A172 (cell line): Measurements from ENCODE around the gene MYOF. TPM values are rescaled to one million over a fixed set of nuclear protein-coding genes. Genes with fewer than 3 reads are reported as not detected.
"Not testable (repeated sequence)": the region's sequence is repeated elsewhere in the genome, so short reads cannot be mapped to it uniquely, and the experiment has no call there.

Source experiments
- DNase-seq: peaks from one replicate; pipeline ENCODE4 v3.0.0-alpha.2; 2015; ENCODE audit warnings: low spot score
- total RNA-seq: library from RNA; depleted of rRNA; stranded (reverse); fragments of >200 nt; shearing (Covaris generic); gene quantifications from 2 replicates; pipeline ENCODE4 v1.2.3, GENCODE V29; 2014

Gene MYOF
- total RNA-seq, 1 experiment from 2014 or later: 317 TPM

DNA sequence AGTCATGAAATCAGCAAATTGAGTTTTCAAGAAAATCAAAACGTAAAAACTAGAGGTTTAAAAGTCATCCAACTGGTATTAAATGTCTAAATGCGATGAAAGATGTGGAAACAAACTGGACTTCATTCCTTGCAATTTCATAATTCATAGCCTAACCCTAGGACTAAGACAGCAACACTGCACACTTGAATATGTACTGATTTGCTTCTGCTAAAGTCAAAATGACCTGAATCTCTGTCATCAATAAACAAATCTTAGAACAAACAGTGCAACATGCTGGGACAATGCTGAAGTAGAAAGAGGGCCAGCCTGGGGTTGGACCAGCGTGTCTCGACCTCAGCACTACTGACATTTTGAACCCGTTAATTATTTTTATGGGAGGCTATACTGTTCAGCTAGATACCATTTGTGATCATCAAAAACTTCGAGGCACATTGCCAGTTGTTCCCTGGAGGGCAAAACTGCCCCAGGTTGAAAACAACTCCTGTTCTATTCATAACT lies 47.1 kb downstream of the MYOF start:
- no peak for DNase-seq

DNA sequence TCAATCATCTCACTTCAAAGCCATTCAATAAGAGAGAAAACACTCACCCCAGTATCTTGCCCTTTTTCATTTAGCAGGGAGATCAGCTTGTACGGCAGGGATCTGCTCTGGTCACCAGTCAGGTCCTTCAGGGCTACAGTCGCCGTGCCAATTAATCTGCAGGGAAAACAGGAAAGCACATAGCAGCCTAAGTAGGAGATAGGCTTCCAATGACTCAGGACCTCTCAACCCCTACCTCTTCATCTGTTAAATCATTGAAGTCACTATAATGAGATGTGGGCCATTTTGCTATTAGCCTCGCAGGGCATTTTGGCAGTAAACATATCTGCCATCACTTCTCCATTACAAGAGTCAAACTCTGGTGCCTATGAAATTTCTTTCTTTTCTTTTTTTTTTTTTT lies 50.8 kb downstream of the MYOF start:
- DNase-seq: no peak

DNA sequence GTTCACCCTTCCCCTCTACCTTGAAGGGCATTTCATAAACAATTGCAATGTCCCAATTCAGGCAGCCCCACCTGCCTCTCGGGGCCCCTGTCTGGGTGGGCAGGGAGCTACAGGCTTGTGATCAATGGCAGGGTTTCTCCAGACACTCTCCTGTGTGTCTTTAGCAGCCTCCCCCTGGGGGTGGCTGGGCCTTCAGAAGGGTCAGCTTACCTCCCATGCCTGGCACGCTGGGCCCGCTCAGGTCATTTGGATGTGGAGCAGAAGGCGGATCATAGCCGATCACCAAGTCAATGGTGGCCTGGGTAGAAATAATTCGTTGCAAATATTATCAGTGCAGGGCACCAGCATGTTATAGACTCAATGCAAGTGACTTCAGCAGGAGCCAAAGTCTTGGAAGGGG lies 56.3 kb downstream of the MYOF start:
- no peak for DNase-seq

DNA sequence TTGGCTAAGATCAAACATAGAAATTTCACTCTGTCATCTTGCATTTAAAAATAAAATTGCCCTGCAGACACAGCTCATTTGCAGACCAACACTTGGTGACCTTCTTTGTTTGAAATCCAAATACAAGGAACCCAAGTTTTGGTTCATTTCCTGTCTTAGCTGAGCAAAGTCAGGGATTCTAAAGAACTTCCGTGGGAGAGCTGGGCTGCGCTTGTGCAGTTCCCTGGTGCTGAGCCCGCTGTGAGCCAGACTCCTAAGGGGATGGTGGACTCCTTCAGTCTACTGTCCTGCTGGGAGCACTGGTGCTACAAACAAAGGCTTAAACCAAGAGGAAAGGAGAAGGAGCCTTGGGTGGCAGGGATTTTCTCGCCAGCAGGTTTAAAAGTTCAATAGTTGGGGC lies 60.0 kb downstream of the MYOF start:
- no peak for DNase-seq

DNA sequence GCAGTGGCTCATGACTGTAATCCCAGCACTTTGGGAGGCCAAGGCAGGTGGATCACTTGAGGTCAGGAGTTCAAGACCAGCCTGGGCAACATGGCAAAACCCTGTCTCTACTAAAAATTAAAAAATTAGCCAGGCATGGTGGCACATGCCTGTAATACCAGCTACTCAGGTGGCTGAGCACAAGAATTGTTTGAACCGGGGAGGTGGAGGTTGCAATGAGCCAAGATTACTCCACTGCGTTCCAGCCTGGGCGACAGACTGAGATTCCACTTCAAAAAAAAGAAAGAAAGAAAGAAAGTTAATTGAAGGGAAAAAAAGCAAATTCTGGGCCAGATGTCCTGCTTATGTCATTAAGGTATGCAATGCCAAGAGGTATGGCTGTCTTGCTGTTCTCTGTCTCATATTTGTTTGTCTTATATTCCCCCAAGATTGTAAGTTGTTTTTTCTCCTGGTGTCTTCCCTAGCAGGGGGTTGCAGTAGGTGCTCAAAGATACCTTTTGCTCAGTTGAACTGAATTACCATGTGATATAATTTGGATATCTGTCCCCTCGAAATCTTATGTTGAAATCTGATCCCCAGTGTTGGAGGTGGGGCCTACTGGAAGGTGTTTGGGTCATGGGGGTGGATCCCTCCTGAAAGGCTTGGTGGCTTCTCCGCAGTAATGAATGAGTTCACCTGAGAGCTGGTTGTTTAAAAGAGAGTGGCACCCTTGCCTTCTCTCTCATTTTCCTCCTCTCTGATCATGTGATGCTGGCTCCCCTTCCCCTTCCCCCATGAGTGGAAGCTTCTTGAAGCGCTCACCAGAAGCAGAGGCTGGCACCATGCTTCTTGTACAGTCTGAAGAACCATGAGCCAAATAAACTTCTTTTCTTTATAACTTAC lies 60.9 kb downstream of the MYOF start:
- DNase-seq: no peak

DNA sequence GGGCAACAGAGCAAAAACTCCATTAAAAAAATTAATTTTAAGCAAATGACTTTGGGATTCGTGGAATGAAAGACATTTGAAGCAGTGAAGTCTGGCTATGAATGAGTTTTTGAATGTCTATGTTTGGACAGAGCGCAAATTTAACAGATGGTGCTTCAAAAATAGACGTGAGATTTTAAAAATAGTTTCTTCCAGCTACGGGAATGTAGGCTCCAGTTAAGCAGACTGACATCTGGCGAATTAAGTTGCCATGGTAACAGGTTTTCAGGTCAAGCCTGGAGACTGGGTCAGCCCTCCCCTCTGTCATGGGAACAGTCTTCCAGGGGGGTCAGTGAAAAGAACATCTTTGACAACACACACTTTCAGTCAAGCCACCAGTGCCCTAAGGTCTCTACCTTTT lies 62.0 kb downstream of the MYOF start:
- DNase-seq: no peak

DNA sequence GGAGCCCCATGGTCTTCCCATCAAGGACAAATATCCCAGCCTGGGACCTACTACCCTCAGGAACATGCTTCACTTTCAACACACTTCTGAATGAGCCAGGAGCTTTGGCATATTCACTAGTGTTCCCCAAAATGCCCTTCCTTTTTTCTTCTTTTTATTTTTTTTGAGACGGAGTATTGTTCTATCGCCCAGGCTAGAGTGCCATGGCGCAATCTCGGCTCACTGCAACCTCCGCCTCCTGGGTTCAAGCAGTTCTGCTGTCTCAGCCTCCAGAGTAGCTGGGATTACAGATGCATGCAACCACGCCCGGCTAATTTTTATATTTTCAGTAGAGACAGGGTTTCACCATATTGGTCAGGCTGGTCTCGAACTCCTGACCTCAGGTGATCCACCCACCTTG lies 63.1 kb downstream of the MYOF start:
- not testable (repeated sequence) for DNase-seq

DNA sequence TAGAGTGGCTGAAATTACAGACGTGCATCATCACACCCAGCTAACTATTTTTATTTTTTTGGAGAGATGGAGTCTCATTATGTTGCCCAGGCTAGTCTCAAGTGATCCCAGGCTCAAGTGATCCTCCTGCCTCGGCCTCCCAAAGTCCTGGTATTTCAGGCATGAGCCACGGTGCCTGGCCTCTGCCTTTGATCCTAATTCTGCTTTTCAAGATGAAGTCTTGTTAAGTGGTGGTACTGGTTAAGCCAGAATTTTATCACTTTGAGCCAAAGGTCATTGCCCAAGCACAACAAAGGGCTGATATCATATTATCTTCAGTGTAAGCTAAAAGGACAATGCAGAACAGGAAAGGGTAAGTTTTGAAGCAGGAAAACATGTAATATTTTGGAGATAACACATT lies 64.2 kb downstream of the MYOF start:
- DNase-seq: no peak

DNA sequence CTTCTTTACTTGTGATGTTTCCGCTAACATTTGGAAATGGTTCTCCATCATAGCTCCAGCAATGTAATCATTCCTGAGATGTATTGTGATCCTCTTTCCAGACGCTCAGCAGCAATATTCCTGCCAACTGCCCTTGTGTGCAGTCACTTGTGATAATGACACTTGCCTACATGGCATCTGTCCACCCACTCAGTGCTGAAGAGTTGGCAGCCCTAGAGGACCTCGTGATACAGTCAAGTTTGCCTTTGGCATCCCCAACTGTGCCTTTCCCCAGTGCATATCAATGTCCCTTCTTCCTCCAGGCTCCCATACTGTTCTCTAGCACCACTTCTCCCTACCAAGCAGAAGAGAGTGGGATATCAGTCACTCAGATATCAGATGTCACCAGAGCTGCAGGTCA lies 64.9 kb downstream of the MYOF start:
- no peak for DNase-seq

DNA sequence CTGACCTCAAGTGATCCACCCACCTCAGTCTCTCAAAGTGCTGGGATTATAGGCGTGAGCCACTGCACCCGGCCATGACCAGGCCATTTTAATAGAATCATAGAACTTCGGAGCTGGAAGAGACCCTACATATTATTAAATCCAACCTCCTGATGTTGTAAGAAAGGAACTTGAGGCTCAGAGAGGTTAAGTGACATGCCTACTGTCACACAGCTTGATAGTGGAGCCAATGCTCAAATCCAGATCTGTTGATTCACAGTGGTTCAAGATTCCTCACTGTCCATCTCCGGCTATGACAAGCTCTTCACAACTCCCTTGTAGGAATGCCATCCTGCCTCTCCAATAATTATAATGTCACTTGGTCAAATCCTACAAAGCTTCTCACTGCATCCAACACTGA lies 65.3 kb downstream of the MYOF start:
- no peak for DNase-seq

DNA sequence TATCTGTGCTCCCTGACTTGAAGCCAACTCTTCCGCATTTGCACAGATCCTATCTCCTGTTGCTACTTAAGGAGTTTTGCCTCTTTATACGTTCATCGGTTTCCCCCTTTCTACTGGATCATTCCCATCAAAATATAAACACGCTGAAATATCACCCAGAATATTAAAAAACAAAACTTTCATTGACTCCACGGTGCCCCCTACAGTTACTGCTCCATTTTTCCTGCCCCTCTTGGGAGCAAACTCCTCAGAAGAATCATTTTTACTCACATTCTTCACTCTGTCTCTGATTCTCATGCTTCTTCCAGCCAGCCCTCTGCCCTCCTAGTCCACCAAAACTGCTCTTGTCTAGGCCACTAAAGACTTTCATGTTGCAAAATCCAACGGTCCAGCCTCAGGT lies 66.4 kb downstream of the MYOF start:
- no peak for DNase-seq

DNA sequence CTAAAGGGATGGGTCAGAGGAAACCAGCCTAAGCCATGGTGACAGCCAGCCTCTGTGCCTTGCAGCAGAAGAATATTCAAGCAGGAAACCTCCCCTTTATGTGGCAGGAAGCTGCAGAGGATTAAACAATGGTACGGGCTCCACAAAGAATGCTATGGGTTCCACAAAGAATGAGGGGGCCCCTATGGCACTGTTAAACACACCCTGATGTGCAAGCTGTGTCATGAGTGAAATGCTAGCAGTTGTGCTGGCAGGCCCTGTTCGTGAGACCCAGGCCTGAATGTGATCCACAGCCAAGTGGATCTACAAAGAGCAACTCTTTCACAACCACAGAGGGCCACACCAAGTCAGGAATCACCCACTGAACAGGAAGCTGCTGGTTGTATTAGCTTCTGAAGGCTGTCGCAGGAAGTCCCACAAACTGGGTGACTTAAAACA lies 68.9 kb downstream of the MYOF start:
- DNase-seq: no peak

DNA sequence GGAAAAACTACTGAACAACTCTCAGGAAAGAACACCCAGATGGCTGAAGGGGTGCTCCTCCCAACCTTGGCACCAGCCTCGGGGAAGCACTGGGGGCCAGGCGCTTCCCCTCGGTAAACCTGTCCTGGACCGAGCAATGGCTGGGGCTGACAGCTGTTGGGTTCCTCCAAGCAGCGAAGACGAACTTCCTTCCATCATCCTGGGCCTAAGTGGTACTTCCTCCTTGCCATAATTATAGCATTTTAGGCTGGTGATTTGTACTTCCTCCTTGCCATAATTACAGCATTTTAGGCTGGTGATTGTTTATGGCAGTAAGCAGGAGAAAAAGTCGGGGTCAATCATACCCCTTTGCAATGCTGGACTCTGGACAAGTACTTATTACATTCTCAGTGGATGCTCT lies 69.3 kb downstream of the MYOF start:
- DNase-seq: no peak

DNA sequence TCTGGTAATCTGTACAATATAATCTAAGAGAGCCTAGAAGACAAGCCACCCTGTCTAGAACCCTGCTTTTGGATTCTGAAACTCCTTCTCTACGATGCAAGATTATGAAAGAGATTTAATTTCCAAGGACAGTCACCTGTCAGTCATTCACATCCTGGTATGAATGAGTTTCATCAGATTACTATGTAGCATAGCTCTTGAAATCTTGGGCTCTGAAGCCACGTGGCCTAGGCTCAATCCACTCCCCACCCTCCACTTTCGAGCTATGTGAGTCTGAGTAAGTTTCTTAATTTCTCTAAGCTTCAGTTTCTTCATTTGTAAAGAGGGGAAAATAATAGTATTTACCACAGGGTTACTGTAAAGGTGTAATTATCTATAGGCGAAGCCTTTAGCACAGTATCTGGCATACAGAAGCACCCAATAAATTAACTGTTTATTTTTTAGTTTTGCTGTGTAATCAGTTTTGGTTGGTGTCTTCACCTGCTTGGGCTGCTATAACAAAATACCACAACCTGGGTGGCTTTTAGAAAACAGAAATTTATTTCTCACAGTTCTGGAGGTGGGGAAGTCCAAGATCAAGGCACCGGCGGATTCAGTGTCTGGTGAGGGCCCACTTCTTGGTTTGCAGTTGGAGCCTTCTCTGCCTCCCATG lies 71.3 kb downstream of the MYOF start:
- DNase-seq: no peak

DNA sequence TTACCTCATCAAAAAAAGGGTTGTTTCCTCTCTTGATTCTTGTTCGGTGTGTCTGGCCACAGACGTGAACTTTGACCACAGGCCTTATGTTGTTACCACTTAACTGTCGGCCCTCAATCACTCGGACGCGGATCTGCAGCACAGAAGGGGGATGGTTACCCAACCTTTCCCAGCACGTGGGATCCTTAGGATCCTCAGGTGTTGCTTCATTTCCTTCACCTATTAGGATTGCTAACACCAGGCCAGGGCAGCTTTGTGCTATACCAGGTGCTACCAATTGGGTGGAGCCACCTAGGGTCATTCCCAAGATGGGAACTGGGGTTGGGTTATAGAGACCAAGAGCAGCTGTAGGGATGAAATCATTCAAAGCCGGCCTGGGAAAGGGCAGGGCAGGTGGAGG lies 73.4 kb downstream of the MYOF start:
- DNase-seq: no peak

DNA sequence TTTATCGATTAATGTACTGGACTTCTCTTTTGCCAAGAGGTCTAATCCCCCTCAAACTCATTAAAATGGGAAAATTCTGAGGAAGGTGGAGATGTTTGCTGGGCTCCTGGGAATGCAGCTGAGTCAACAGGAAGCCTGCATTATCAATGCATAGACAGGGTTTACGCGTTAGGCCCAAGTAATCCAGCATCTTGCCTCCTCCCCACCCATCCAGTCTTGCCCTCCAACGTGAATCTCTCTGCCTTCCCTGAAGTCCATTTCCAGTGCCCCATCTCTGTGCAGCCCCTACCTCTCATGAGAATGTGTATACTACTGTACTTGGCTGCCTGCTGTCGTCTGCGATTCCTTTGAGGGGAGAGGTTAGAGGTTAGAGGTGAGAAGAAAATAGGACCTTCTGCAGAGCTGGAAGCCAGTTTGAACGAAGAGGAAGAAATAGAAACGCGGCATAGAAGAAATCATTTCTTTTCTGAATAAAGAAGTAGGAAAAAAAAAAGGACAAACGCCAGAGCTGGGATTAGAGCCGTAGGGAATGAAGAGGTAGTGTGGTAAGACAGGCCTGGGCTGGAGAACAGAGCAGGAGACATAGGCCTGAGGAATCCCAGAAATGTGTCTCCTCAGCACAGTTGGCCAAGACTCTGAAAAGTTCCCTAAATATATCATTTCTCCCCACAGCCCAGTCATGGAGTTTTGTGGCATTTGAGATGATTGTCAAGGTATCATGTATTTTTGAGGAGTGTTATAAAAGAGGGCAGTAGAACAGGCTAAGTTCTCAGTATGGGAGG lies 75.6 kb downstream of the MYOF start:
- no peak for DNase-seq

DNA sequence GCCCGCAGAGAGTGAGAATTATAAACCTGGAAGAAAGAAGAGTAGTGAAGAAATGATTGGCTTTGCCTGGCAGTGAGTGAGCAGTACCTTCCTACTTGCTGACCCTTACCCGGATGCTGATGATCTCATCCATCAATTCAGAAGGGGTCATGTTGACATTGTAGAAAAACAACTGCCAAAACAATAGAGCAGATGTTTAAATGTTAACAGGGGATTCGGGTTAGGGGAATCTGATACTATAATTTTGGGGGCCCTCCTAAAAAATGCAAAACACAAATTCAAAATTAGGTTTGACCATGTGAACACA lies 78.1 kb downstream of the MYOF start:
- DNase-seq: no peak

DNA sequence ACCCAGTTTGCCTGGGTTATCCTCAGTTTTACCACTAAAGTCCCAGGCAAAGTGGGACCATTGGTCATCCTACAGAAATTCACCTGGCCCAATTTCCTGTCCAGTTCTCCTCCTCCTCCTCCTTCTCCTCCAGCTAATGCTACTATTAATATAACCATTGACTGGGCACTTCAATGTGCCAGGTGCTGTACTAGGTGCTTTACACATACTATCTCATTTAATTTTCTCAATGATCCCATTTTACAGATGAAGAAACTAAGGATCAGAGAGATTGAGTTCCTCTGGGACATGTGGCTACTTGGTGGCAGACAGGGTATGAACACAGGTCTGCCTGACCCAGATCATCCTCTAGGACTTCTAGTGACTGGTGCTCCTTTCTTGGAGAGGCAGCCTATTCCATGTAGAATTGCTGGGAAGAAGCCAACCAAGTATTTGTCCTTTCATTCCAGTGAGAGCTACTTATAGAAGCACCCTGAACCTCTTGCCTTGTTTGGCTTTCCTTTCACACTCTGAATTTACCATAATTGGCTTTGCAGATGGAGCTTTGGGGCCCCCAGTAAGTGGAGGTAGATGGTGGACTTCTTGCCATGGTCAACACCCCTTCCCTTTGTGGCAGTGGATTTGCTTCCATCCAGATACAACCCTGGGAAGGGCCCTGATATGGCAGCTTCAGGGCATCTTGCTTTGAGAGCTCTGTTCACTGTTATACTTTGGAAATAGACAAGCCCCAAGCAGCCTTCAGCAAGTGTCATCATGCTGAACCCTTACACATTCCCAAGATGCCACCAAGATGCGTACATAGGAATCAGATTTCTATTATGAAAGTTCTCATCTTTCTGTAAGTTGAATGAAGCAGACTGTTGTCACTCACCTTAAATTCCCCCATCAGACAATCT lies 78.7 kb downstream of the MYOF start:
- DNase-seq: no peak

DNA sequence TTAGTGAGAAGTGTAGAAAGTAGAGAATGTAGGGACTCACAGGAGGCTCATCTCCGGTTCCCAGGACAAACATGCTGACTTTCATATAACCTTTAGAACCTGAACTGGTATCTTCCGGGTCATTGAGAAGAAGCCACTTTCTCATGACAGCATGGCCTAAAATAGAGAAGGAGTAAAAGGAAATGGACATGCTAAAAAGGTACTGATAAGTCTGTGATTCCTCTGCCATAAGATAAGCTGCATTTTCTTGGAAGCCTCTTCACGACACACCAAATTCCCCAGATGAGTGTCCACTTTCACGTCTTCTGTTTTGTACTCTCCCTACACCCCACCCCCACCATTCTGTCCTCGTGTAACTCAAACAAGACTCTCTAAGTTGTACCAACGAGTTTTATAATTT lies 79.9 kb downstream of the MYOF start:
- no peak for DNase-seq

DNA sequence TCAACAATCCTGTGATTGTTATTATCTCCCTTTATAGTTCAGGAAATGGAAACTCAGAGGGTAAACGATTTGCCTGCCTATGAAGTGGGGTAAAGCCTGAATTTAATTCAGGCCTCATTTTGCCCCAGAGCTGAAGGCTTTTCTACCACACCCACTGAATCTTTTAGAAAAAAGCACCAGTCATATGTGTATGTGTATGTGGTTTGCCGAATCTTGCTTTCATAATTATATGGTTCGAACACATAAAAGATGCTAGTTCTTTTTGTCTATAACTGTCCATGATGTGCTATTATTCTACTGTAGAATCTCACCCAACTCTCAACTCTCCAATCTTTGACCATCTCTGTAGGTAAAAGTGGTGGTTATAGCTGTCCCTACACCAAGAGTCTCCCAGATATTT lies 83.6 kb downstream of the MYOF start:
- no peak for DNase-seq

DNA sequence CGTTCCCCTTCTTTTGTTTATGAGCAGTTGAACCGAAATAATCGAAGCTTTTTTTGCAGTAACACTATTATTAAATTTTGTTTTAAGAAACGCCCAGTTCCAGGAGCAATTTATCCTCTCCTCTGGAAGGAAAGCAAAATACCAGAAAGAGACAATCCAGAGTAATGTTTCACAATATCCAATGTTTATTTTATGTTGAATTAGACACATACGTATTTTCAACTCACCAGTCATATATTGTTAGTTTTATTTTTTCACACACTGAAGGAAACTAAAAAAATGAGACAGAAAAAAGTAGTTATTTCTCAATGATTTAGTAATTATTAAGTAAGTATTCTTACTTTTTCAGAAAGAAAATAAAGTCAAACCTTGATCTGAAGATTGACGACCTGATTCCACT lies 85.1 kb downstream of the MYOF start:
- no peak for DNase-seq

DNA sequence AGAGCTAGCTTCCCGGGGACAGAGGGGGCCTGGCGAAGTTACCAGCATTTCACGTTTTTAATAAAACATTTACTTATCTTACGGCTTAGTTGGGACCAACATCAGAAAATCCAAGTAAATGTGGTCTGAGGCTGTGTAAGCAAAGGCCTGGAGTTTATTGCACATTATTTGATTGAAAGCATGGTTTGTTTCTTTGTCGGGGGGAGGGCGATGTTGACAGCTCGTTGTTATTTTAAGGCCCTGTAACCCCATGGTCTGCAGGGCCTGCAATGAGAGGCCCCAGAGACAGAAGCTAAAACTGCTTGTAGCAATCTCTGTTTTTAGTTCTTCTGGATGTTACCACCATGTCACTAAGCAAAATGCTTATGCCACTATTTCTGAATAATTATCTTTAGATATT lies 88.9 kb downstream of the MYOF start:
- no peak for DNase-seq
